GM21786 (cell line): ENCODE measurements around the gene LDAF1.
"Not testable (repeated sequence)": the region's sequence is repeated elsewhere in the genome, so short reads cannot be mapped to it uniquely, and the experiment has no call there.

ENCODE experiments used
- ATAC-seq: cut with Tn5 transposase; IDR thresholded peaks from one replicate; pipeline ENCODE4 v1.9.1; 2021; ENCODE audit not compliant: unreplicated experiment

The LDAF1 gene

DNA sequence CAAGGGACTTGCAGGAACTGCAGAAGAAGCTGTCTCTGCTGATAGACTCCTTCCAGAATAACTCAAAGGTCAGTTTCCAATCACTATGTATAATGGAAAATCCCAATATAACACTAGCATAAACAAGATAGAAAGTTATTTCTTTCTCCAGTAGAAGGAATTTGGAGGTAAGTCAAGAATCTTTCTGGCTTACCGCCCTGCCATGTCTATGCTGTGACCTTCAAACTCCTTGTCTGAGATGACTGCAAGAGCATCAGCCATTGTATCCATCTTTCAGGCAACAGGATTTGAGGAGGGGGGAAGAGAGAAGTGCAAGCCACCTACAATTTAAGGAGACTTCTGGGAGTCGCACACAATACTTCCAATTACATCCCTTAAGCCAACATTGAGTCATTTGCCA, 2.7 kb downstream of the LDAF1 start:
- no peak for ATAC-seq

DNA sequence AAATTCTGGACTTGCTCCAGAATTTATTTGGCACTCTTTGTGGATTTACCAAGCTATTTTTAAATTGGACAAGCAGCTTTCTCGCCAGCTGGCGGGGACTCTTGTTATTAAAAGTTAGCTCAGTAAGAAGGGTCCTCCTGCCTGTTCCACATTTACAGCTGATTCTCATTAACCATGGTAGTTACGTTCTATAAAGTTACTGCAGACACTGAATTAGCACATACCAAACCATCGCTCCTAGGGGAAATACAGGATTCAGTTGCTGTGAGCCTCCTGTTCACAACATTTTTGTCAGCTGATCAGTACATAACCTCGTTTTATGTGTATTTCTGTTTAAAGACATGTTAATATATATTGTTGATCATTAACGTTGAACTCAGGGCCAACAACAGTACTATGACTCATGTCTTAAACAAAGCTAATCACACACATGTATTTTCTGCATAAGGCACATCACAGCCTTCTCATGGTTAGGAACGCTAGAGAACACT, 4.2 kb downstream of the LDAF1 start:
- no peak for ATAC-seq

DNA sequence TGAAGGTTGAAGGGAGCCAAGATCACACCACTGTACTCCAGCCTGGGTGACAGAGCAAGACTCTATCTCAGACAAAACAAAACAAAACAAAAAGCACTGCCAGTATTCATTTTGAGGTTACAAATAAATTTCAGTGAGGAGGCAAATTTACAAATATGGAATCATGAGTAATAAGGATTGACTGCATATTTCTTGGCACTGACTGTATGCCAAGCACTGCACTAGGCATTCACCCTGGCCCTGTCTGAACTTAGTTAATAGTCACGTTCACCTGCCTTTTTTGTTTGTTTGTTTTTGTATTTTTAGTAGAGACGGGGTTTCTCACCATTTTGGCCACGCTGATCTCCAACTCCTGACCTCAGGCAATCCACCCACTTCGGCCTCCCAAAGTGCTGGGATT, 5.1 kb downstream of the LDAF1 start:
- ATAC-seq, result no peak

DNA sequence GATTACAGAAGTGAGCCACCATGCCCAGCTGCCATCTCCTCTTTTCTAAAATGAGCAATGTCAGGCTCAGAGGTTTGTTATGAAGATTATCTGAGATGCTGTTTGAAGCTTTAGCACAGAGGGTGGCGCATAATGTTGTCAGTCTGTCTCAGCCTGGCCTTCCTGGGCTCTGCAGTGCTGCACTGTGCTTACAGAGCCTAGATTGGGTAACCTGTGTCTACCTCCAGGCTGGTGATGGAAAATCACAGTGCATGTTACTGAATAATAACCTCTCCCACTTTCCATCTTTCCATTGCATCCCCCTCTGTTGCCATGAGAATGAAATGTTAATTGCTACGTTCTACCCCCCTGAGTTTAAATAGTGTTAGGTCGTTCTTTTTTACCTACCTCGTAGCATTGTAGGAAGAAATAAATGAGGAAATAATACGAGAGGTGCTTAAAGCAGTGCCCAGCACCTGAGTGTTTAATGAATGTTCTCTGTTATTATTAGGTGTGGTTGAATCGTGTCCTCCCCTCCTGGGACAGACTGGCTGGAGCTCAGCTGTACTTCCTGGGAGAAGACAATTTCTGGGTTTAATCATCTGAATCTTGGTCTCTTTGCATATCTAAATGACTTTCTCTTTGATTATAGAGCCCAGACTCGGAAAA, 6.2 kb downstream of the LDAF1 start:
- no peak for ATAC-seq

DNA sequence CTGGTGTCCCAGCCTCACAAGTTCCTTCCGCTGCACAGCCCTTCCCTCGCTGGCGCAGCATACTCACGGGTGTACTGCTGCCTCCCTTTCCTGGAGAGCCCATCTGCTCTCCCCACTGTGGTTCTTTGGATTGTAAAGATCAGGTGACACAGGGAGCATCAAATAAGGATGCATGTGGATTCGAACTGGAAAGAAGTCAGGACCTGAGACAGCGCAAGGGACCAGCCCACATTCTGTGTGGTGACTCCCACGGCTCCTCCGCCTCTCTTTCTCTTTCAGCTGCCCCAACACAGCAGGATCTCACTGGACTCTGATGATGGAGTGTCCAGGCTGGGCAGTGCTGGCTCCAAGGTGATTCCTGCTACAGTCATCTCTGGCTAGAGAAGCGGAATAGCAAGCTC, 8.1 kb downstream of the LDAF1 start:
- no peak for ATAC-seq

DNA sequence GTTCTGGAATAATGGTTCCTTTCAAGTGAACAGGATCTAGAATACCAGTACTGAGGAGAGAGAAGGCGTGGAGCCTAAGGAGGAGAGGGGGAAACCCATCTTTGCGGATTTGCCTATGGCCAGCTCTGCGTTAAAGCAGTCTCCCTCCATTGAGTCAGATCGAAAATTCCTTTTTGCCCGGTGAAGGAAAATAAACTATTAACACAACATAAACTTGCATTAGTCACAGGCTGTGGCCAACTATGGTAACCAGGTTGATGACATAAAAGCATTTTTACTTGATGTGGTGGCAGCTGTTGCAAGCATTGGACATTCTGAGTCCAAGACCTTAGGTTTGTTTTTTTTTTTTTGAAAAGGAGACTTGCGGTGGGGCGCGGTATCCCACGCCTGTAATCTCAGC, 8.9 kb downstream of the LDAF1 start:
- ATAC-seq, result no peak

DNA sequence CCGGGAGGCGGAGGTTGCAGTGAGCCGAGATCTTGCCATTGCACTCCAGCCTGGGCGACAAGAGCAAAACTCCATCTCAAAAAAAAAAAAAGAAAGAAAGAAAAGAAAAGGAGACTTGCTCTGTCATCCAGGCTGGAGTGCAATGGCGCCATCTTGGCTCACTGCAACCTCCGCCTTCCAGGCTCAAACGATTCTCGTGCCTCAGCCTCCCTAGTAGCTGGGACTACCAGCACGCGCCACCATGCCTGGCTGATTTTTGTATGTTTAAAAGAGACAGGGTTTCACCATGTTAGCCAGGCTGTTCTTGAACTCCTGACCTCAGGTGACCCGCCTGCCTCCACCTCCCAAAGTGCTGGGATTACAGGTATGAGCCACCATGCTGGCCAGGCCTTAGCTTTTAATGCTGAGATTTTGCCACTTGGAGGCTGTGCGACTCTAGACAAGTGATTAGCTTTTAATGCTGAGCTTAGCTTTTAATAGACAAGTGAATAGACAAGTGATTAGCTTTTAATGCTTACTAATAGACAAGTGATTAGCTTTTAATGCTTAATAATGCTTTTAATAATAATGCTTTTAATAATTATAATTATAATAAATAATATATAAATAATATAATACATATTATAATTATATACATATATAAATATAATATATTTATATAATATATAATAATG, 9.6 kb downstream of the LDAF1 start:
- ATAC-seq, result no peak

DNA sequence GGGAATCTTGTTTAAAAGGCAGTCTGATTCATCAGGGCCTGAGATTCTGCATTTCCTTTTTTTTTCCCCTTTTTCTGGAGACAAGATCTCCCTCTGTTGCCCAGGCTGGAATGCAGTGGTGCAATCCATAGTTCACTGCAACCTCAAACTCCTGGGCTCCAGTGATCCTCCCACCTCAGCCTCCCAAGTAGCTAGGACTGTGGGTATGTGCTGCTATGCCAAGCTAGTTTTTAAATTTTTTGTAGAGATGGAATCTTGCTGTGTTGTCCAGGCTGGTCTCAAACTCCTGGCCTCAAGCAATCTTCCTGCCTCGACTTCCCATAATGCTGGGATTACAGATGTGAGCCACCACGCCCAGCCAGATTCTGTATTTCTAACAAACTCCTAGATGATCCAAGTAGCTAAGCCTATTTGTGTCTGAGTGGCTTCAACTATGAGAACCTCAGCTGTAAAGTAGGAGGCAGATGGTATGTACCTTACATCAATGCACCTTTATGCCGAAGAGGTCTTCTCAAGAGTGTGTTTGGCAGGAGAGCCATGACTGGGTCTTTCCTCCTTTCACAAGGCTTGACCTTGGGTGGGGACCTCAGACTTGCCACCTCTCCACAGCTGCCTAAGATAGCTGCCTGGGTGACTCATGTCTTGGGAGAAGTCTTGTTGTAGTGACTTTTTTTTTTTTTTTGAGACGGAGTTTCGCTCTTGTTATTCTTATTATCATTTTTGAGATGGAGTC, 10.9 kb downstream of the LDAF1 start:
- no peak for ATAC-seq

DNA sequence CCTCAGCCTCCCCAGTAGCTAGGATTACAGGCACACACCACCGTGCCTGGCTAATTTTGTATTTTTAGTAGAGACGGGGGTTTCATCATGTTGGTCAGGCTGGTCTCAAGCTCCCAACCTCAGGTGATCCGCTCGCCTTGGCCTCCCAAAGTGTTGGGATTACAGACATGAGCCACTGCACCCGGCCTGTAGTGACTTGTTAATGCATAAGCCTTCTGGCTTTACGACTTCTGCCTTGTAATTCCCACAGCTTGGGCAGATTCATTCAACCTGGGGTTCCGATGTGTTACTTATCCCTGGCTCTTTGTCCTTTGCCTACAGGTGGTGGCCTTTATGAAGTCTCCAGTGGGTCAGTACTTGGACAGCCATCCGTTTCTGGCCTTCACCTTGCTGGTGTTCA, 11.6 kb downstream of the LDAF1 start:
- not testable (repeated sequence) for ATAC-seq

DNA sequence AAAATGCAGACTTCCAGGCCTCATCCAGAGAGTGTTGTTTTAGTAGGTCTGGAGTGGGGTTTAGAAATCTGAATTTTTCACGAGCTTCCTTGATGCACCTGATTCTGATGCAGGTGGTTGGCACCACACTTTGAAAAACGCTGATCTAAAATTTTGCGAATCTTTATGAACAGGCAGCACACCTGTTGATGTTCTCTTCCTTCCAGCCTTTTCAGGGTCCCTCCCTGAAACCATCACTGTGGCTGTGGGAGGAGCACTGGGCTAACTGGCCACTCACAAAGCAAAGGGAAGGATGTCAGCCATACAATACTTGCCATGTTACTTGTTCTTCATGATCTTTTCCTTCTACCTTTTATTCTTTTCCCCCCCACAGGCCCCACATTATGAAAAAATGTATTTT, 14.2 kb downstream of the LDAF1 start:
- no peak for ATAC-seq

DNA sequence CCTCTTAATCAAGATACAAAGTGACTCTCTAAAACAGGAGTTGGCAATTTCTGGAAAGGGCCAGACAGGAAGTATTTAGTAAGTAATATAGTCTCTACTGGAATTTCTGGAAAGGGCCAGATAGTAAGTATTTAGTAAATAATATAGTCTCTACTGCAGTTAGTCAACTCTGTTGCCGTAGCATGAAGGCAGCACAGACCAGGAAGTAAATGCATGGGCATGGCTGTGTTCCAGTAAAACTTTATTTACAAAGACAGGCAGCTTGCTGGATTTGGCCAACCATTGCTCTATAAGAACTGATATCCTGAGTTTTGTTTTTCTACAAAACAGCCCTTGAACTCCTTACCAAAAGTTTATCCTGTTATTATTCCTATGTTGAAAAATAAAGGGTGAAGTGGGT, 16.9 kb downstream of the LDAF1 start:
- no peak for ATAC-seq

DNA sequence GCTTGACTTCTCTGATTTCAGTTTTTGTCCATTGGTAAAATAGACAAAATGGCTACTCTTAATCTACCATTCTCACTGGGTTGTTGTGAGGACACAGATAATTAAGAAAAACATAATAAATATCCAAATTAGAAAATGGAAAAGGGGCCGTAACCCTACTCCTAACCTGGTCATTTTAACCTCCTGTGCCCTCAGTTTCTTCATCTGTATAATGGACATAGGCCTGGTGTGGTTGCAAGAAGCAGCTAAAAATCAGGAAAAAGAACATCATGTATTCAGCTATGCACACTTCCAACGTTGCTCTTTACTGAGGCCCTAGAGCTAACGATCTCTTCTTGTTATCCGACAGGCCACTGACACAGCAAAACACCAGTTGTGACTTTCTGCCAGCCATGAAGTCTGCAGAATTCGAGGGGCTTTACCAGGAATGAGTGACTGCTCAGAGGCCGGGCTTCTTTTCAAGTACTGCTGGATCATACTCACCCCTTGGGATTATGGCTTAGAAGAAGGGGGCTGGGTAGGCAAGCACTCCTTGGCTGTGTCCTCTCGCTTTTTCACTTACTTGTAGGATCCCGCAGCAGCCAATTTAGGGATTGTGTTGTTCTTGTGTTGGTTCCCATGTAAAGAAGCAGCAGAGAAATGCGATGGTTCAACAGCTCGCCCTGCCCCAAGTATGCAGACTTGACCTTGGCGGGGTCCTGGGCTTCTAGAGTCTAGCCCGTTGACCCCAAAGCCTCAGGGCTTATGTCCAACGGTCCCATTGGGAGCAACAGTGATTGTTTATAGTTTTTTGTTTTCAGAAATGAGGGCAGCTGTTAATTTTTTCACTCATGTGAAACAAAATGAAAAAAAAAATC, 20.9 kb downstream of the LDAF1 start:
- no peak for ATAC-seq

DNA sequence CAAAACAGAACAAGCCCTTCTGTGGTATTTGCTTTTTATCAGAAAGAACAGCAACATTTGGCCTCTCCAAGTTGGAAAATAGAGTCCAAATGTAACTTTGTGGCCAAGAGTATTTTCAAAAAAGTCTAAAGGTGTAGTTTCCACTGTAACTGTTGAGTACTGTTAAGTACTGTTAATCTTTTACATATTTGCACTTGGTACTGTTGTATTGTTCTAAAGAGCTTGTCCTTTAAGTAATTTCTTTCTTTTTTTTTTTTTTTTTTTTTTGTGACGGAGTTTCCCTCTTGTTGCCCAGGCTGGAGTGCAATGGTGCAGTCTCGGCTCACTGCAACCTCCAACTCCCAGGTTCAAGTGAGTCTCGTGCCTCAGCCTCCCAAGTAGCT, 21.5 kb downstream of the LDAF1 start:
- no peak for ATAC-seq

DNA sequence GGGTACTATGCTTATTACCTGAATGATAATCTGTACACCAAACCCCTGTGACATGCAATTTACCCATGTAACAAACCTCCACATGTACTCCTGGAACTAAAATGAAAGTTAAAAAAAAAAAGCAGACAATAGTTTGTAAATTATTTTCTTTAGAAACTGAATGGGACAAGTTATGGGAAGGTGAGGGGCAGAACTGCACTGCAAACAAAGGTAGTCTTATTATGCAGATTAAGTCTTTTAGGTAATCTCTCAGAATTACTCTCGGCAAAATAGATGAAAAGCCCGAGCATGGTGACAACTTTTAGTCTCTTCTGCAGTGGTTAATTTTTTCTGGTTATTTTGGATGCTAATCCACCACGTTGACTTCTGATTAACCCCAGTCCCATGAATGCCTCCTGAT, 25.5 kb downstream of the LDAF1 start:
- no peak for ATAC-seq

DNA sequence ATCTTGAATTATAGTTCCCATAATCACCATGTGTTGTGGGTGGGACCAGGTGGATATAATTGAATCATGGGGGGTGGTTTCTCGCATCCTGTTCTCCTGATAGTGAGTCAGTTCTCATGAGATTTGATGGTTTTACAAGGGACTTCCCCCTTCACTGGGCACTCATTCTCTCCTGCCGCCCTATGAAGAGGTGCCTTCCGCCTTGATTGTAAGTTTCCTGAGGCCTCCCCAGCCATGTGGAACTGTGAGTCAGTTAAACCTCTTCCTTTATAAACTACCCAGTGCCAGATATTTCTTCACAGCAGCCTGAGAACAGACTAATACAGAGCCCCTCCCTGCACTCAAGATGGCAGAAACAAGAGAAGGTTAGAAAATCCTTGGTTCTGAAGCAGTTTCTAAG, 26.4 kb downstream of the LDAF1 start:
- ATAC-seq, result no peak

DNA sequence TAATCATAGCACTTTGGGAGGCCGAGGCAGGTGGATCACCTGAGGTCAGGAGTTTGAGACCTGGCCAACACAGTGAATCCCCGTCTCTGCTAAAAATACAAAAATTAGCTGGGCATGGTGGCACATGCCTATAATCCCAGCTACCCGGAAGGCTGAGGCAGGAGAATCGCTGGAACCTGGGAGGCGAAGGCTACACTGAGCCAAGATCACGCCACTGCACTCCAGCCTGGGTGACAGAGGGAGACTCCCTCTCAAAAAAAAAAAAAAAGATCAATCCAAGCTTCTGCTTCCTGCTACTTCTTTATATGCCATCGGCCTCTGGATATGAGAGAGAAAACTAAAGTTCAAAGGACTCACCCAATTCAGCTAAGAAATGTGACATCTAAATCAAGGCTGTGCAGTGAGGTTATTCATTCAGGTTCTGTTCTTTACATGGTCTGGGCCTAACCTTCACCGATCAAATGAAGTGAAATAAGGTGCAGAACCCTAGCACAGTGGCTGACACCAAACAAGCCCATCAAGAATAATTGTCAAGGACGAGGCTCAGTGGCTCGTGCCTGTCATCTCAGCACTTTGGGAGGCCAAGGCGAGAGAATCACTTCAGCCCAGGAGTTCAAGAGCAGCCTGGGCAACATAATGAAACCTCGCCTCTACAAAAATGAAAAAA, 27.3 kb downstream of the LDAF1 start:
- ATAC-seq, result no peak

DNA sequence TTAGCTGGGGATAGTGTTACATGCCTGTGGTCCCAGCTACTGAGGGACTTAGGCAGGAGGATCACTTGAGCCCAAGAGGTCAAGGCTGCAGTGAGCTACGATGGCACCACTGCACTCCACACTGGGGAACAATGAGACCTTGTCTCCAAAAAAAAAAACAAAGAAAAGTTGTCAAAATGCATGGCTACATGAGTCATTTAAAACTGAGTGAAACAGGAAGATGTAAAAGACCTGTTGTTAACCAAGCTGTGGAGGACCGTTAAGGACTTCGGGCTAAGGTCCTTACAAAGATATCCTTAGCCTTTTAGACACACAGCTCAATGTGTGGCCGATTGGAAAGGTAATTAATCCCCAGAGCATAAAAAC, 27.8 kb downstream of the LDAF1 start:
- no peak for ATAC-seq

DNA sequence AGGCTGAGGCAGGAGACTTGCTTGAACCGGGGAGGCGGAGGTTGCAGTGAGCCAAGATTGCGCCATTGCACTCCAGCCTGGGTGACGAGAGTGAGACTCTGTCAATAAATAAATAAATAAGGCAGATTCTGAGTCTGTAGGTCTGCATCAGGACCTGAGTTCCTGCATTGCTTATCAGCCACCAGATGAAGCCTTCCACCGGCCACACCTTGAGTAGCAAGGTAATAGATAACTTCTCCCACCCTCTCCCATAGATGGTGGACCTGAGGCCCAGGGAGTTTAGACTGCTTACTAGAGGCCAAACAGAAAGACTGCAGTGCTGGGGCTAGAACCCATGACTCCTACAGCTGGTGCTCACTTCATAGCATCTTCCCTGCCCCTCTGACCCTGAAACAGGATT, 30.8 kb downstream of the LDAF1 start:
- ATAC-seq, result no peak

DNA sequence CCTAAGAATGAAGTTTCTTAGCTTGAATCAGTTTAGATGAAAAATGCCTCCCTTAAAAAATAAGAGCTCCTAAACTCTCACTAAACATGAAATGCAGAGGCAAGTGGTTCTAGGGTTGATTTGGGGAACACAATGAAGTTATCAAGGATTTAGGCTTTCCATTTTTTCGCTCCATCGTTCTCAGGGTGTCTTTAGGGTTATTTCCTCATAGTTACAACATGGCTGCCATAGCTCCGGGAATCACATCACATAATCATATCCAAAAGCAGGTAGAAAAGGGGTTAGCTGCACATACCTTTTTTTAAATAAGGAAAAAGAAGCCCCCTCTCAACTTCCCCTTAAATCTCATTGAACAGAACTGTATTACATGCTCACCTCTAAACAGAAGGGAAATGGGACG, 31.5 kb downstream of the LDAF1 start:
- ATAC-seq, result no peak

DNA sequence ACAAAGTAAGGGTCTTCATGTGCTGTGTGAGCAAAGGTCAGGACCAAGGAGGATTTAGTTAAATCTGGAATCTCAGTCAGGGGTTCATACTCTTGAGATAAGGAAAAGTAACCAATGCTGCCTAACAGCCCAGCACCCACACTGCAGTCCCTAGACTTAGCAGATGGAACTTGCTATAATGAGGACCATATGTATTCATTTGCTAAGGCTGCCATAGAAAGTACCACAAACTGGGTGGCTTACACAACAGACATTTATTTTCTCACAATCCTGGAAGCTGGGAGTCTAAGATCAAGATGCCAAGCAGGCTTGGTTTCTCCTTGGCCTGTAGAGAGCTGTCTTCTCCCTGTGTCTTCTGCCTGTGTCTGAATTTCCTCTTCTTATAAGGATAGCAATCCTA, 32.1 kb downstream of the LDAF1 start:
- no peak for ATAC-seq

DNA sequence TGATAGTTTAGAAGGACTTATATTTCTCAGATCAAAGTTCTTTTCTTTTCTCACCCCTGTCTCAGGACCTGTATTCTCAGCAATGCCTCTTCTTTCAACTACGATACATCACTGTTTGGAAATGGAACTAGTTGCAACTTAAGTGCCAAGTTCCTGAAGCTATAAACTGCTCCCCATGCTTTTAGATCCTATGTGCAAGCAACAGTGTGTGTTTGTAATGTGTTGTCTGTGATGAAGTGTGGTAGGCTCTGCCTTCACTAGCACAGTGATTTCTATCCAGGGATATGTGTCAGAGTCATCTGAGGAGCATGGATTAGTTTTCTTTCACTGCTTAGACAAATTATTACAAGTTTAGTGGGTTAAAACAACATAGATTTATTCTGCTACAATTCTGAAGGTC, 34.5 kb downstream of the LDAF1 start:
- ATAC-seq, result no peak
